IPS-NIHi11 (cell line): ENCODE measurements around the gene BAZ1B.
"Not testable (repeated sequence)": the region's sequence is repeated elsewhere in the genome, so short reads cannot be mapped to it uniquely, and the experiment has no call there.

ENCODE experiments used
- DNase-seq: peaks from one replicate; pipeline ENCODE4 v3.0.0; 2012; ENCODE audit warnings: mixed read lengths, low spot score

BAZ1B gene

GRCh38 chr7:73426016-73426415 is 96.1 kb downstream of the BAZ1B start:
- DNase-seq = no peak

DNA sequence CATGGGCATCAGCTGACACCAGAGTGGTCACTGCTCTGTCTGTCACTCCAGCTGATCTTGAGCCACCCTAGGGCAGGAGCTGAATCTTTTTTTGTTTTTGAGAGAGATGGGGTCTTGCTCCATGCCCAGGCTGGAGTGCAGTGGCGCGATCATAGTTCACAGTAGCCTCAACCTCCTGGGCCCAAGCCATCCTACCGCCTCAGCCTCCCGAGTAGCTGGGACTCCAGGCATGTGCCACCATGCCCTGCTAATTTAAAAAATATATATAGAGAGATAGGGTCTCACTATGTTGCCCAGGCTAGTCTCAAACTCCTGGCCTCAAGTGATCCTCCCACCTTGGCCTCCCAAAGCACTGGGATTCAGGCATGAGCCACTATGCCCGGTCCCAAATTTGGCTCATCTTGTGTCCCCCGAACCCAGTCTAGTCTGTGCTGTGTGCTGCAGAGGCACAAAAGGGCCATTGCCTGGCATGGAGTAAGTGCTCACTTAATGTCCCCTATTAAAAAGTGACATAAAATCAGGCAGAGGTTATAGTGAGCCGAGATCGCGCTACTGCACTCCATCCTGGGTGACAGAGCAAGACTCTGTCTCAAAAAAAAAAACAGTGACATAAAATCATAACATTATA is 96.6 kb downstream of the BAZ1B start:
- DNase-seq = no peak

GRCh38 chr7:73424489-73424885 is 97.6 kb downstream of the BAZ1B start:
- no peak for DNase-seq

DNA sequence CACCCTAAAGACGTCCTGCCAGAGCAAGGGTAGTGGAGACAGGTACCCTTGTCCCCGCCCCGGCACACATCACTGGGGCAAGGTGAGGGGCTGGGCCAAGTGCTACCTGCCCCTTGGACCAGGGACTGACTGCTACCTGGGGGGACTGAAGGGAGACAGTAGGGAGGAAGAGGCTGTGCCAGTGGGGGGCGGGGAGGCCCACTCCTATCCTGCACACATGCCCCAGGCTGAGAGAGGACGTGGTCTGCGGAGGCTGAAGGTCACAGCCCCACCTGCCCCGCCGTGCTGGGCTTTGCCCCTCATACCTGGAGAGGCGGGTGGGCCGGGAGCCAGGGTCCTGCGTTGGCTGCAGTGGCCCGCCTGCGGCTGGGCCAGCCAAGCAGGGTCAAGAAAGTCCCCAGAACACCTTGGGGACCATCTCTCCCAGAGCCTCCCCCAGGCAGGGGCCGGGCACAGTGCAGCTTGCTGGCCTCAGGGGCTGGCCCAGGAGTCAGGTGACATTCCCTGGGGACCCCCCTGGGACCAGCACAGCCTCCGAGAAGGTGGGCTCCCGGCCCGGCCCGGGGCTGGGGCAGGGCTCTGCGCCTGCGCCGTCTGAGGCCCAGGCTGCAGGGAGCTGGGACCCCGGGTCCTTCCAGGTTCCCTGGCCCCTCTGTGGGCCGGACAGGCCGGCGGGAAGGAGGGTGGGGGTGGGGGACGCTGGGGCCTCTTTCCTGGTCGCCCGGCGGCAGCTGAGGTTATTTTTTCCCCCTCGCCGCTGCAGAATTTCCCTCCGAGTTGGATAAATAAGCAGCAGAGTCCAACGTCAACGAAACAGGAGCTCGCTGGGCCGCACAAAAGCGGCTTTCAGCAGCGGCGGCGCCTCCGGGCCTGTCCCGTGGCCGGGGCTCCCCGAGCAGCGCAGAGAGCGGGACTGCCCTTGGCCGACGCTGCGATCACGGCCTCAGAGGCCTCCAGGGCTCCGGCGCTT is 98.3 kb downstream of the BAZ1B start:
- DNase-seq = peak; percentile 69

- DNase-seq = not testable (repeated sequence)
These were observed 101.5 kb downstream of the BAZ1B start for GRCh38 chr7:73420610-73421009.

- not testable (repeated sequence) for DNase-seq
These were observed 102.1 kb downstream of the BAZ1B start for GRCh38 chr7:73420016-73420415.

DNA sequence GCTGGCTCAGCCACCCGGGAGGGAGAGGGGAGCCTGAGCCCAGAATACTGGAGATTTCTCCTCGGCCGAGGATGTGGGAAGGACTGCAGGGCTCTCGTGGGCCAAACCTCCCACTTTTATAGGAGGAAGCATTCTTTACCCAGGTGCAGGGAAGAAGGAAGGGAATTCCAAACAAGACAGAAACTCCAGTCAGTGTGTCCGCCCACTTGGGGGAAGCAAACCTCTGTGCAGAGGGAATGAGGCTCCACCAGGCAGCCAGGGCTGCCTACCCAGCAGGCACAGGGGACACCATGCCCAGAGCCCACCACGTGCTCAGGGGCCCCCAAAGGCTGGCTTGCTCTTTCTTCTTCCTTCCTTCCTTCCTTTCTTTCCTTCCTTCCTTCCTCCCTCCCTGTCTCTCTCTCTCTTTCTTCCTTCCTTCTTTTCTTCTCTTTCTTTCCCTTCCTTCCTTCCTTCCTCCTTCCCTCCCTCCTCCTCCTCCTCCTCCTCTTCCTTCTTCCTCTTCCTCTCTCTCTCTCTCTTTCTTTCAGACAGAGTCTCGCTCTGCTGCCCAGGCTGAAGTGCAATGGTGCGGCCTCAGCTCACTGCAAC is 103.9 kb downstream of the BAZ1B start:
- no peak for DNase-seq

DNA sequence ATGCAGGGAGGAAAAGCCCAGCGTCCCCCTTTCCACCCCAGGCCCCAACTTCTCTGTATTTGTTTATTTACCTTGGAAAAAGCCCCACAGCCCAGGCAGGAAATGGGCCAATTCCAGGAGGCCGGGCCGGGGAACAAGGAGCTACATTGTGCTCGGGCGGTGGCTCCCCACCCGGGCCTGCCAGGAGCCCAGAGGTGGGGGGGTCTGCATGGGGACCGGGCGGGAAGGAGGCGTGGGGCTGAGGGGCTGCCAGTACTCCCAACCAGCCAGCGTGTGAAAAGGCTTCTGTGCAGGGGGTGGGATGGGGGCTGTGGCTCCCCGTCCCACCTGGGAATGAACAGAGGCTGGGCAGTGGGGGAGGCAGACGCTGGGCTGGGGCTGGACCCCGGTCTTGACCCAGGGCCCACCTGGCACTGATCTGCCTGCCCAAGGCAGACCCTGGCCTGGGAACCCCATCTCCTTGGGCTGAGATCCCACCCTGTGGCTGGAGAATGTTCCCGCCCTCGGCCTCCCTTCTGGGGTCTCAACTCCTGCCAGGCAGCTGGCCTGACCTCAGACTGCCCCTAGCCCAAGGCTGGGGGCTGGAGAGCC is 111.5 kb downstream of the BAZ1B start:
- not testable (repeated sequence) for DNase-seq

- DNase-seq = not testable (repeated sequence)
These were observed 117.2 kb downstream of the BAZ1B start for GRCh38 chr7:73404860-73405259.

DNA sequence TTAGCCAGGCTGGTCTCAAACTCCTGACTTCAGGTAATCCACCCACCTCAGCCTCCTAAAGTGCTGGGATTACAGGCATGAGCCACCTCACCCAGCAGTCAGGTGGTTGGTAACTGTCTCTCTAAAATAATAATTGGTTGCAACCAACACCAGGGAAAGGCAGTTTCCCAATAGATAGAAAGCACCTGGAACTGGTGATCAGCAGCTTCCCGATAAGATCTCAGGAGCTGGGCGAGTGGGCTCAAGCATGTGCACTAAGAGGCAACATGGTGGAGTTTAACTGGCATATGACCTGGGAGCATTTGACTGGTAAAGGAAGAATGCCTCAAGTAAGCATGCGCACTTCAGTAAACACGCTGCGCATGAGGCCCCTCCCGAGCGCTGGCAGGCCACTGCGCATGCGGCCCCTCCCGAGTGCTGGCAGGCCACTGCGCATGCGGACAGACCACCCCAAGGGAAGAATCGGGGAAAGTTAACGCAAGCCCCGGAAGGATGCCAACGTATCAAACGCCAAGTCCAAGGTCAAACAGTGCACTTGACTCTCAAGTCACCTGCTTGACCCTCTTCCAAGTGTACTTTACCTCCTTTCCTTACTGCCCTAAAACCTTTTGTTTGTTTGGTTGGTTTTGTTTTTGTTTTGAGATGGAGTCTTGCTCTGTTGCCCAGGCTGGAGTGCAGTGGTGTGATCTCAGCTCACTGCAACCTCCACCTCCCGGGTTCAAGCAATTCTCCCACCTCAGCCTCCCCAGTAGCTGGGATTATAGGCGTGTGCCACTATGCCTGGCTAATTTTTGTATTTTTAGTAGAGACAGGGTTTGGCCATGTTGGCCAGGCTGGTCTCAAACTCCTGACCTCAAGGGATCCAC is 122.7 kb downstream of the BAZ1B start:
- DNase-seq = peak; percentile 49

- DNase-seq = peak; percentile 58
These were observed 124.4 kb downstream of the BAZ1B start for GRCh38 chr7:73397521-73398281.

DNA sequence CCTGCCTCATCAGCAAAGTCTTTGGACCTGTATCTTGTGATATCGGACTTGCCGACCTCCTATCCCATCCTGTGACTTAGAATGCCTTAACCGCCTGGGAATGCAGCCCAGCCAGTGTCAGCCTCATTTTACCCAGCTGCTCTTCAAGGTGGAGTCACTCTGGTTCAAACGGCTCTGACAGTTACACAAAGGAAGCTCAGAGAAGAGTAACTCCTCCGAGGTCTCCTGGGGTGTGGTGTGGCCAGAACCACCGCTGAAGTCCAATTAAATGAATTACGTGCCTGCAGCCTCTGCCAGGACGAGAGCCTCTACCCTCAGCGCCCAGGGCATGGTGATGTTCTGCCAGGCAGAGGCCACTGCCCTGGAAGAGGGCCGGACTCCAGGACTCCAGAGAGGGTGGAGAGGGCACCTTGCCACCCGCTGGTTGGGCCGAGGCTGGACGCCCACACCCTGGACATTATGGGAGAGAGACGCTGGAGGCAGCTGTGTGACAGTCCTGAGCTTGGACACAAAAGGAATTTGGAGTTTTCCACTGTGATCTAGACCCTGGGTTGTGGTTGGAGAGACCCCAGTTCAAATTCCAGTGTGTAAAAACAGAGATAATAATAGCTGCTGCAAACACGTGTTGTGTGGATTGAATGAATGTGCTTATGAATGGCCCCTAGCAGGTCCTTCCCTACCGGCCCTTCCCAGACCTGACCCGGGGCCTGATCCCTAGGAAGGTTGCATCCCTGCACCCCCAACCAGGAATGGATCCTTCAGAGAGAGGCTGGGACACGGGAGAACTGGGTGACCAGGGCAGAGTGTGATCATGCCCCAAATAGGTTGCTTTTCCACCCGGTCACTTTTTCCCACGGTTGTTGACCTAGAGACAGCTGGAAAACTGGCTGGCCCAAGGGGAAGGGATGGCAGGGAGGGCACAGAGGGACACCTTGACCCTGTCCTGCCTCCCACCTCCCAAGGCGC is 126.3 kb downstream of the BAZ1B start:
- no peak for DNase-seq

DNA sequence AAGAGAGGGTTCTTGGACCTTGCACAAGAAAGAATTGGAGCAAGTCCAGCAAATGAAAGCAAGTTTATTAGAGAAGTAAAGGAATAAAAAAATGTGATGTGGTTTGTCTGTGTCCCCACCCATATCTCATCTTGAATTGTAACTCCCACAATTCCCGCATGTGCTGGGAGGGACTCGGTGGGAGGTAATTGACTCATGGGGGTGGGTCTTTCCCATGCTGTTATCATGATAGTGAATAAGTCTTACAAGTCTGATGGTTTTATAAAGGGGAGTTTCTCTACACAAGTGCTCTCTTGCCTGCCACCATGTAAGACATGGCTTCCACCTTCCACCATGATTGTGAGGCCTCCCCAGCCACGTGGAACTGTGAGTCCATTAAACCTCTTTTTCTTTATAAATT is 127.7 kb downstream of the BAZ1B start:
- no peak for DNase-seq

DNA sequence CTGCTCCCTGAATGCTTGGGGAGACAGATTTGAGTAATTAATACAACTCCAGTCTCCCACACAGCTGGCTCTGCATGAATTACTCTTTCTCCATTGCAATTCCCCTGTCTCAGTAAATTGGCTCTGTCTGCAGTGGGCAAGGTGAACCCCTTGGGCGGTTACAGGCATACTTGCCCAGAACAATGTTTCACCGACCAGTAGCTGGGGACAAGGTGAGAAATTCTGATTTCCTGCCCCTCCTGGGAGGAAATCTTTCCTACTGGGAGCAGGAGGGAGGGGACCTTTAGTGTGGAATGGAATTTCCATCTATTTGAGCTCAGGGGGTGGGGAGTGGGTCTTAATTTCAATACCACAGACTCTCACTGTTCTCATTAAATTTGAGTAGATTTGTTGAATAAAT is 130.7 kb downstream of the BAZ1B start:
- no peak for DNase-seq
